ENCODE results near the gene LAPTM4A. TPM values are rescaled to one million over a fixed set of nuclear protein-coding genes. Genes with fewer than 3 reads are reported as not detected.

The LAPTM4A gene
- total RNA-seq, 1 donor from 2014 or later = 92.9 TPM

DNA sequence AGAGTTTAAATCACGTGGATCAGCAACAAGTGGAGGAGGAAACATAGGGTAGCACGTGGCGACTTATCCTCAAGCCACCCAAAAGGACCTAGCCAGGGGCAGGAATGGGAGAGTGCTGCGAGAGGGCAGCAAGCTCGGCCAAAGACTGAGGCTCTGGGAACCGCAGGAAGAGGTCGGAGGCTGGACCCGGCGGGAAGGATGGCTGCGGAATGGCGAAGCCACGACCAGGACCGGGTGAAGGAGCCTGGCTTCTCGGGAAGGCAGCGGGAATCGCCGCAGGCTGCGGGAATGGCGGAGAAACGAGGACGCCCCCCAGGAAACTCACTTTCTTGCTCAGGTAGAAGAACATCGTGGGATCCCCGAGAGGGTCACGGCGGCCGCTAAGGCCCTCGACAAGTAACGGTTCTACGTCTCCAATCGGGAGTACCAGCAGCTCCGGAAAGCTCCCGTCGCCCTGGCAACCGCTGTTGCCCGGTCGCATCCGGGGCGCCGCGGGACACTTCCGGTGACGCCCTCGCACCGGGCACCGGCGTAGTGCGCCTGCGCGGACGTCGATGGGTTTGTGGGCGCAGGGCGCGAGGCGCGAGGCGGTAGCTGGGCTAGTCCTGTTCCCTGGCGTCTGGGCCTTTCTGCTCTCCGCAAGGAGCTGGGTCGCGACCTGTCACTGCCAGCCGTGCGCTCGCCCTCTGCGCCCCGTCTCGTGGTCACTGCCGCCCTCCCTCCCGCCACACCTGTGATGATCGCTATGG lies 61.6 kb downstream of the LAPTM4A start, which contains the start of gene WDR35:
TSS of gene WDR35 (minus strand) at position 439 of the 749 bp plus-strand sequence. CDS start at position 349, 90 bp downstream.
- peak; percentile 86 to 95 for DNase-seq (ENCODE audit: low spot score in 2 of 2)
- FAIRE-seq = no peak

DNA sequence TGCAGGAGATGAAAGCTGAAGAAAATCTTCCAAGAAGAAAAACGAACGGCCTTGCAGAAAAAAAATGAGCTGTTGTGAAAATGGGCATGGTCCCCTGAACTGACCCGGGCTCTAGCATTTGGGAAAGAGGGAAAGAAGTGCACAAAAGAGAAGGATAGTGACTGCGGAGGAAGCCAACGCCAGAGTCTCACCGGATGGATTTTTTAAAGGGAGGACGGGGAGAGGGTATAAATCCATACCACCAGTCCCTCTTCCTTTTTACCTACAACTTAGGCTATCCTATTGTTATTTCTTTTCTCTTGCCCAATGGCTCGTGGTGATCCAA lies 62.1 kb downstream of the LAPTM4A start:
- DNase-seq (ENCODE audit: low spot score in 2 of 2) (no peak), FAIRE-seq (no peak)

DNA sequence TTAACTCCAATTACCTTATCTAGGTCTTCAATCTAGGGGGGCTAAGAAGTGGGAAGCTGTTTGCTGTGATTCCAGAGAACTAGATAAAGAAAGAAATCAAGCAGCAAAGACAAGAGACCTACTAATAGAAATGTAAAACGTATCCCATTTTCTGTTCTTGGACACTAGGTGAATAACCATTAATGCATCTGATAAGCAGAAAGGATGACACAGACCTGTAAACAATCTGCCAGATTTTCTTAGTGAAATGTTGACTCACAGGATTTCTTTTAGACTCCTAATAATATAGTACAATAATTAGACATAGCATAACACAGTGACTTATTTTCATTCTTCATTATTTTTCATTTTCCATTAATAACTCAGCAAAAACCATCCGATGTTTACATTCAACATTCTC lies 62.8 kb downstream of the LAPTM4A start:
- FAIRE-seq = no peak

DNA sequence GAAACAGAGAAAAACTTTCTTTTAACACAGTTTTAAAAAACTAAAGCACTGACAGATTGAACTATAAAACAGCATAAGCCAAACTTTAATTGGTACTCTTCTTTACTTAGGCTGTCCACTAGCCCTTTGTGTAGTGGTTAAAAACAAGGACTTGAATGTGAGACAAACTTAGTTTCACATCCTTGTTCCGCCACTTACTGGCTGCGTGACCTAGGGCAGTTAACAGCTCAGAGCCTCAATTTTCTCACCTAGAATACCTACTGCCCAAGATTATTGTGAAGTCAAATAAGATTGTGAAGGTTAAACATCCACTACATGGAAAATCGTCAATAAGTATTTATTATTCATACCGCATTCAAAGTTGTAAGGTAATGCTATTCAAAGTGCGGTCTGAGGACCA lies 63.5 kb downstream of the LAPTM4A start:
- no peak for DNase-seq (ENCODE audit: low spot score in 2 of 2)
- no peak for FAIRE-seq

More for the DNA sequence above, 62.8 kb downstream of the LAPTM4A start:
- no peak for DNase-seq (ENCODE audit: low spot score in 2 of 2)

Other genes starting within 250 kb of the LAPTM4A start
- gene TTC32, start 149.6 kb downstream of the LAPTM4A start, total RNA-seq = 10.6 TPM
- 25.7 TPM for gene WDR35, start 61.5 kb downstream of the LAPTM4A start, total RNA-seq
- 1.6 TPM for gene MATN3, start 39.0 kb downstream of the LAPTM4A start, total RNA-seq
- 9.8 TPM for gene SDC1, start 173.5 kb upstream of the LAPTM4A start, total RNA-seq